OCI-LY3 (cell line): ENCODE measurements around the gene P2RY8.

Source experiments
- CTCF ChIP-seq: fragments of 200-600, 300-600 bp; sonication (generic); IDR thresholded peaks from 2 replicates; pipeline ENCODE4 v1.5.1; 2014; ENCODE audit warnings: antibody characterized with exemption, low read length, low read depth
- EZH2phosphoT487 ChIP-seq: fragments of 200-600 bp; shearing (Covaris generic); IDR thresholded peaks from 2 replicates; pipeline ENCODE4 v1.6.1; 2018; ENCODE audit warnings: antibody characterized with exemption, mixed run types, low read depth

GRCh38 chrX:1511150-1511549 lies 25.8 kb downstream of the P2RY8 start:
- TF ChIP-seq CTCF (no peak), EZH2phosphoT487 (no peak)
